Ramos (cell line): ENCODE measurements around the gene ATP2B3.

ENCODE experiments used
- in situ Hi-C: fragments of 300-500 bp; cut with MboI; formaldehyde crosslinking; loops from one replicate; pipeline ENCODE4 v1.14.3; 2022; ENCODE audit warnings: low sequenced_read_pairs; ENCODE audit not compliant: unreplicated experiment

ATP2B3 gene

DNA sequence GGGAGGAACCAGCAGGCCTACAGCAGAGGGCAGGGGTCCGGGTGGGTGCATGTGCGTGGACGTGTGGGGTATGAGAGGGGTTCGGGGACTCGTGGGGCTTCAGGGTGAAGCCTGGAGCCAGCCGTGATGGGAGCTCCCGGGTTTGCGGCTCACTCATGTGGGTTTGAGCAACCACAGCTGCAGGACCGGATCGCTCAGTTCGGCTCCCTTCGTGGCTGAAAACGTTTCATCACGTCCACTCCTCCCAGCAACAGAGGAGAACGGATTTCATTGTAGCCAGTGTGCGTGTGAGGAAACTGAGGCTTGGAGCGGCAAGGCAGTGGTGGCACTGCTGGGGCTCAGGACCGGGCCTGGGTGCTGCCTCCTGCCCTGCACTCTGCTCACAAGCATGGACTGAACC, 12.1 kb upstream of the ATP2B3 start:
- in situ Hi-C loops = loop anchor here (25.0 kb wide), 1 partner anchor 543 kb away; no protein-coding TSS in a partner anchor

GRCh38 chrX:153507484-153508178, 9.8 kb upstream of the ATP2B3 start:
- in situ Hi-C loops = loop anchor here (25.0 kb wide), 1 partner anchor 545 kb away; no protein-coding TSS in a partner anchor

- in situ Hi-C loops = loop anchor here (25.0 kb wide), 1 partner anchor 547 kb away; no protein-coding TSS in a partner anchor
Measured at GRCh38 chrX:153509592-153509991, 7.8 kb upstream of the ATP2B3 start.

- in situ Hi-C loops = loop anchor here (25.0 kb wide), 1 partner anchor 548 kb away; no protein-coding TSS in a partner anchor
Measured at GRCh38 chrX:153510383-153510782, 7.1 kb upstream of the ATP2B3 start.

- in situ Hi-C loops = loop anchor here (25.0 kb wide), 1 partner anchor 550 kb away; no protein-coding TSS in a partner anchor
Measured at GRCh38 chrX:153511784-153512500, 5.5 kb upstream of the ATP2B3 start.

DNA sequence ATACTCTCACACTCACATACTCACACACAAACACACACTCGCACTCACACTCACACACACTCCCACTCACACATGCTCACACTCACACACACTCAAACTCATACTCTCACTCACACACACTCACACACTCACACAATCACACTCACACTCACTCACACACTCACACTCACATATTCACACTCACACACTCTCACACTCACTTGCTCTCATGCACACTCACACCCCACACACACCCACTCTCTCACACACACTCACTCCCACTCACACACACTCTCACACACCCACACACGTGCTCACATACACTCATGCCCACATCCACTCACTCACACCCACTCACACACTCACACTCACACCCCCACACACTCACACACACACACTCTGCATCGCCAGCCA, 4.9 kb upstream of the ATP2B3 start:
- in situ Hi-C loops = loop anchor here (25.0 kb wide), 1 partner anchor 550 kb away; no protein-coding TSS in a partner anchor

- in situ Hi-C loops = loop anchor here (25.0 kb wide), 1 partner anchor 551 kb away; no protein-coding TSS in a partner anchor
Measured at GRCh38 chrX:153513265-153513664, 4.2 kb upstream of the ATP2B3 start.

DNA sequence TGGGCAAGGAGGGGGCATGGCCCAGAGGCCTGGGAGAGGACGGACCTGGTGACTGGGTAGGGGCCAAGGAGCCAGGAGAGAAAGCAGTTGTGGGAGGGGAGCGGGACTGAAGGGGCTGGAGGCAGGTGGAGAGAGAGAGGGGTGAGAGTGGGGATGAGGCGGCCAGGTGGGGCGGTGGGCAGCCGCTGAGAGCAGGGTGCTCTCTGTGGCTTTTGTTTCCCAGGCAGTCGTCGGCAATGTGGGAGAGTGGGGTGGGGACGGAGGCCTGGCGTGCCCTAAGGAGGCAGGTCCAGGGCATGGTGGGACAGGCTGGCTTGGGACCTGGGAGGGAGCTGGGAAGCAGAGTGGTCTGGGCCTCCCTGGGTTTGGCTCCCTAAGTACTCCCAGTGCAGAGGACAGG, 3.2 kb upstream of the ATP2B3 start:
- in situ Hi-C loops = loop anchor here (25.0 kb wide), 1 partner anchor 552 kb away; no protein-coding TSS in a partner anchor

DNA sequence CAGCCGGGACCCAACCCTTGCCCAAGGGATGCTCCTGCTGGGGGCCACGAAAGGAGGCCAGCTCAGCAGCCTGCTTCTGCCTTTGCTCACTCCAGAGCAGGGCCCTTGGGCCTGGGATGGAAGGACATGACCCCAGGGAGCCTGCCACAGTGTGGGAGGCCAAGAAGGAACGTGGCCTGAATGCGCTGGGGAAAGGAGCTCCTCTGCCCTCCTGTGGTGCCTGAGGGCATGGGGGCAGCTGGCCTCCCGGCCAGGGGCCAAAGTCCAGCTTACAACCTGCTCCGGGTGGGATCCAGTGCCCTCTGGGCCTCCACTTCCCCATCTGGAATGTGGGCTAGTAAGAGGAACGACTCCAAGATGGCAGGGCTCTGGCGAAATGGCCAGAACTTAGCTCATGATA, 2.0 kb upstream of the ATP2B3 start:
- in situ Hi-C loops = loop anchor here (25.0 kb wide), 1 partner anchor 553 kb away; no protein-coding TSS in a partner anchor

DNA sequence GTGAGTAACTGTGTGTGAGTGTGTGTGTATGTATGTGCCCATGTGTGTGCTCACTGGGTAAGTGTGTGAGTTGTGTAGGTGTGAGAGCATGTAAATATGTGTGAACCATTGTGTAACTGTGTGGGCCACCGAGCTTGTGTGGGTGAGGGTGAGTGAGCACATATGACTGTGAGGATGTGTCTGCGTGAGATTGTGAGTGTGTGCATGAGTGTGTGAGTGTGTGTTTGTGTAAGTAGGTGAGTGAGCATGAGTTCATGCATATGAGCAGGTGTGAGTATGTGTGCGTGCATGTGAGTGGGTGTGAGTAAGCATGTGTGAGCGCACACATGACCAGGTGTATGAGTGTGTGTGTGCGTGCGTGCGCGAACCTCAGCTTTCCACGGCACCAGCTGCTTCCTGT, 1.4 kb upstream of the ATP2B3 start:
- in situ Hi-C loops = loop anchor here (25.0 kb wide), 1 partner anchor 554 kb away; no protein-coding TSS in a partner anchor

GRCh38 chrX:153517946-153518834, 748 bp downstream of the ATP2B3 start:
- in situ Hi-C loops = loop anchor here (25.0 kb wide), 1 partner anchor 556 kb away; no protein-coding TSS in a partner anchor

- in situ Hi-C loops = loop anchor here (25.0 kb wide), 1 partner anchor 557 kb away; no protein-coding TSS in a partner anchor
Measured at GRCh38 chrX:153519569-153520286, 2.3 kb downstream of the ATP2B3 start.

DNA sequence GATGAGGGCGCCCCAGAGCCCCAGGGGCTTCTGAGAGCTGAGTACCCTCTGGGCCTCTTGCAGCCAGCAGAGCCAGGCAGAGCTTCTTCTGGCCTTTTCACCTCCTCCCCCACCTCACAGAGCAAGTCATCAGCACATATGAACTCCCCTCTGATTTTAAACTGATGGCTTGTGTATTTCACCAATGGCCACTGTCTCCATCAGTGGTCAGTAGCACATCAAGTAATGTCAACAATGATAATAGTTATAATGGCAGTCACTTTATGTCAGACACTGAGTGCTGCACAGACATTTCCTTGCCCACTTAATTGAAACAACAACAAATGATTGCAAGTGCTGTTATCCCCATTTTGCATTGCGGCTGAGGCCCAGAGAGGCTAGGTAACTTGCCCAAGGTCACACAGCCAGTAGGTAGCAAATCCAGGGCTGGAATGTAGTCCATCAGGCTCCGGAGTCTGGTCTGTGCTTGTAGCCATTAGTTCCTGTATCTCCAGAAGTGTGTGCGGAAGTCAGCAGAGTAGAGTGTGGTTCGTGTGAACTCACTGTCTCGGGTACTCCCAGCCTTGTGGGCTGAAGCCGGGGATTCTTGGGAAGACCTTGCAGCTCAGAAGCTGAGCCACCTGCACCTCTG, 3.0 kb downstream of the ATP2B3 start:
- in situ Hi-C loops = loop anchor here (25.0 kb wide), 1 partner anchor 558 kb away; no protein-coding TSS in a partner anchor

DNA sequence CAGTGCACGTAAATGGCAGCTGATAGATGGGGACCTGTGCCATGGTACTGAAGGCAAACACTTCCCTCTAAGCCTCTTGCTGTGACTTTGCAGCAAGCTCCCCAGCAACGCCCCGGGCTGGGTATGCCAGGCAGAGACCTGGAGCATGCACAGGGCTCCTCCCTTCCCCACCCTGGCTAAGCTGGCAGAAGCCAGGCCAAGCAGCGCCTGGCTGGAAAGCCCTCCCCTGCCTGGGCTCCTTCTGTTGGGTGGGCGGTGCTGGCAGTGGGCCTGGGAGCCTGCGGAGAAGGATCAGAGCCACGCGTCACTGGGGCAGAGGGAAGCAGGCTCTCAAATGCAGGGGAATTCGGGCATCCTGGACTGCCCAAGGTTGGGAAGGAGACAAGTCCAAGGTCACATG, 3.6 kb downstream of the ATP2B3 start:
- in situ Hi-C loops = loop anchor here (25.0 kb wide), 1 partner anchor 559 kb away; no protein-coding TSS in a partner anchor

- in situ Hi-C loops = loop anchor here (25.0 kb wide), 1 partner anchor 560 kb away; no protein-coding TSS in a partner anchor
Measured at GRCh38 chrX:153522259-153522658, 4.8 kb downstream of the ATP2B3 start.

DNA sequence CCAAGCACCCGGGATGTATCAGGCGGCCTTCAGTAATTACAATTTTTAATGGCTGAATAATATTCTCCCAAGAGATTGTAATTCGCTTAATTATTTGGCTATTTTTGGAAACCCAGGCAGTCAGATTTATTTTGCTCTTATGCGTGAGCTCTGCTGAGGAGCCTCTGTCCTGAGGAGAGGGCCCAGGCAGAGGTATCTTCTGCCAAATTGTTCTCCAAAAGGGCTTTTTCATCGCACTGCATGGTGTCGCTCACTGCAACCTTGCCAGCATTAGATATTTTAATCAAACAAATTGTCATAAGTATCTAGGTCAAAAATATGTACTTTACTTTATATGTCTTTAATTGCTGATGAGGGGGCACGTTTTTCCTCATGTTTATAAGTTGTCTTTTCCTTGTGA, 5.8 kb downstream of the ATP2B3 start:
- in situ Hi-C loops = loop anchor here (25.0 kb wide), 1 partner anchor 561 kb away; no protein-coding TSS in a partner anchor

GRCh38 chrX:153524234-153524633, 6.8 kb downstream of the ATP2B3 start:
- in situ Hi-C loops = loop anchor here (25.0 kb wide), 1 partner anchor 562 kb away; no protein-coding TSS in a partner anchor

- in situ Hi-C loops = no loop called here
Measured at GRCh38 chrX:153525451-153525850, 8.0 kb downstream of the ATP2B3 start.
